A549 (cell line): Measurements from ENCODE around the gene RNF2. TPM values are rescaled to one million over a fixed set of nuclear protein-coding genes. Genes with fewer than 3 reads are reported as not detected.

Experiments
- ATAC-seq, 2 experiments: fragments of 200-7000 bp in 1 of 2; fragments of >200 bp in 1 of 2; cut with Nextera tagmentation in 1 of 2; cut with Tn5 transposase in 1 of 2; 3 replicates each; pipeline versions ENCODE4 v1.8.0 to v1.9.1; 2018 to 2020; ENCODE audit warnings: mild to moderate bottlenecking in 1 of 2, moderate library complexity in 1 of 2
- CTCF ChIA-PET: fragments of 300-600 bp; sonication (Branson Sonifier 250); formaldehyde crosslinking; extraction: SDS; loops from one replicate; lab custom pipeline; 2021; ENCODE audit warnings: antibody characterized with exemption, inconsistent platforms; lab: Yijun Ruan, JAX
- POLR2A ChIA-PET: fragments of 350-600 bp; formaldehyde crosslinking; extraction: SDS; loops from one replicate; lab custom pipeline; 2021; ENCODE audit warnings: antibody characterized with exemption, inconsistent platforms; lab: Yijun Ruan, JAX
- DNase-seq, 2 experiments: peaks; one replicate each; pipeline versions ENCODE4 v3.0.0 to v3.0.0-alpha.2; 2011 to 2016; ENCODE audit warnings: low read depth in 1 of 2, low spot score in 1 of 2
- FAIRE-seq: peaks from 2 replicates; lab custom pipeline; 2011; peaks lifted over from hg19 to GRCh38; lab: Jason Lieb, UNC
- H3K27ac ChIP-seq, 2 experiments: fragments of >200 bp; sonication (Bioruptor Twin); formaldehyde crosslinking; 3 replicates each; pipeline ENCODE4 v1.5.1; 2016 to 2017
- H3K4me1 ChIP-seq: fragments of >200 bp; sonication (Bioruptor Twin); formaldehyde crosslinking; 3 replicates; pipeline ENCODE4 v1.6.1; 2016
- H3K4me2 ChIP-seq: fragments of >200 bp; sonication (Bioruptor Twin); formaldehyde crosslinking; 3 replicates; pipeline ENCODE4 v1.6.1; 2016
- H3K4me3 ChIP-seq: fragments of >200 bp; sonication (Bioruptor Twin); formaldehyde crosslinking; 3 replicates; pipeline ENCODE4 v1.5.1; 2016
- H3K9me3 ChIP-seq: fragments of >200 bp; sonication (Bioruptor Twin); formaldehyde crosslinking; 3 replicates; pipeline ENCODE4 v1.6.1; 2016
- CHD4 ChIP-seq: fragments of 200-600 bp; sonication (generic); IDR thresholded peaks from 2 replicates; pipeline ENCODE4 v1.6.1; 2016; ENCODE audit warnings: antibody characterized with exemption, mild to moderate bottlenecking, borderline replicate concordance
- E2F6 ChIP-seq: IDR thresholded peaks from 2 replicates; pipeline ENCODE4 v1.6.1; 2012; ENCODE audit warnings: low read depth, borderline replicate concordance
- ESRRA ChIP-seq: fragments of 150-350 bp; IDR thresholded peaks from 2 replicates; pipeline ENCODE4 v1.6.1; 2014; ENCODE audit warnings: mild to moderate bottlenecking, low read length, borderline replicate concordance
- HEYL ChIP-seq: fragments of 250-450 bp; sonication (Bioruptor Pico); IDR thresholded peaks from 2 replicates; pipeline ENCODE4 v1.8.0; 2021; ENCODE audit warnings: mild to moderate bottlenecking, moderate library complexity
- KDM1A ChIP-seq: fragments of 200-600 bp; sonication (generic); IDR thresholded peaks from 2 replicates; pipeline ENCODE4 v1.6.1; 2016; ENCODE audit warnings: low read depth, mild to moderate bottlenecking
- MAFK ChIP-seq: fragments of 450-650 bp; IDR thresholded peaks from 2 replicates; pipeline ENCODE4 v1.6.1; 2014; ENCODE audit not compliant: partially characterized antibody
- MAZ ChIP-seq: fragments of 150-350 bp; IDR thresholded peaks from 2 replicates; pipeline ENCODE4 v1.6.1; 2014; ENCODE audit warnings: antibody characterized with exemption, low read depth, low read length, borderline replicate concordance
- POLR2A ChIP-seq: IDR thresholded peaks from 2 replicates; pipeline ENCODE4 v1.6.1; 2012; ENCODE audit warnings: mild to moderate bottlenecking, low read length
- RCOR1 ChIP-seq: fragments of 150-350 bp; IDR thresholded peaks from 2 replicates; pipeline ENCODE4 v1.6.1; 2014; ENCODE audit warnings: antibody characterized with exemption, low read length, low read depth
- RFX5 ChIP-seq: fragments of 450-650 bp; IDR thresholded peaks from 2 replicates; pipeline ENCODE4 v1.7.1; 2014; ENCODE audit warnings: antibody characterized with exemption, mild to moderate bottlenecking, moderate library complexity
- RNF2 ChIP-seq: fragments of 200-600 bp; sonication (generic); IDR thresholded peaks from 2 replicates; pipeline ENCODE4 v1.6.1; 2016; ENCODE audit warnings: low read depth, mild to moderate bottlenecking, antibody characterized with exemption, moderate library complexity, borderline replicate concordance
- TP53 ChIP-seq: fragments of 250-450 bp; sonication (Bioruptor Pico); IDR thresholded peaks from 2 replicates; pipeline ENCODE4 v1.5.0; 2021; ENCODE audit warnings: mild to moderate bottlenecking, moderate library complexity
- WGBS: methylation state at CpG from one replicate; pipeline ENCODE4 v1.1.6; 2017; ENCODE audit errors: missing lambda C conversion rate; 5-methylcytosine and 5-hydroxymethylcytosine counted together
- polyA plus RNA-seq, 4 experiments: library from polyadenylated mRNA; depleted of rRNA in 3 of 4; stranded (reverse); fragments of >200 nt; fragmentation: RNase III in 1 of 4; extraction: RNeasy Plus Mini Kit Qiagen cat#74134 plus additional on column Dnase treatment in 1 of 4; gene quantifications; 2 replicates in 3 of 4; 3 replicates in 1 of 4; pipeline ENCODE4 v1.2.3, GENCODE V29; 2011 to 2017
- small RNA-seq, 6 experiments: library from RNA; depleted of rRNA; stranded (forward); fragments of <200 nt; gene quantifications; one replicate each; pipeline ENCODE3, GENCODE V24; 2012

RNF2 gene
- polyA plus RNA-seq, 2 of the 4 experiments (the other 2 are of a cell fraction), result 16.6 to 38.2 TPM

GRCh38 chr1:185139246-185139645 is 93.9 kb downstream of the RNF2 start:
- H3K9me3 ChIP-seq, result no peaks in the 10 kb centered on the region
- POLR2A ChIA-PET, result no interaction called here
- ATAC-seq, result no peak
- H3K27ac ChIP-seq, result no peak overlapping the region
- no peak for TF ChIP-seq POLR2A
- no peak for TF ChIP-seq TP53 (CRISPR knock-in tag)
- TF ChIP-seq MAZ, result no peak
- TF ChIP-seq, all 56 proteins: peak for 0
- H3K4me2 ChIP-seq, result no peak overlapping the region
- FAIRE-seq, result no peak
- no peak for DNase-seq
- CTCF ChIA-PET, result interaction anchor here (0.6 kb wide), 1 partner anchor 389 kb away, joined by 4 read pairs; no protein-coding TSS in a partner anchor
- 97% methylated on average over 4 of the region's 4 CpGs for WGBS
- no peaks in the 10 kb centered on the region for H3K4me1 ChIP-seq
- no peak overlapping the region for H3K4me3 ChIP-seq

DNA sequence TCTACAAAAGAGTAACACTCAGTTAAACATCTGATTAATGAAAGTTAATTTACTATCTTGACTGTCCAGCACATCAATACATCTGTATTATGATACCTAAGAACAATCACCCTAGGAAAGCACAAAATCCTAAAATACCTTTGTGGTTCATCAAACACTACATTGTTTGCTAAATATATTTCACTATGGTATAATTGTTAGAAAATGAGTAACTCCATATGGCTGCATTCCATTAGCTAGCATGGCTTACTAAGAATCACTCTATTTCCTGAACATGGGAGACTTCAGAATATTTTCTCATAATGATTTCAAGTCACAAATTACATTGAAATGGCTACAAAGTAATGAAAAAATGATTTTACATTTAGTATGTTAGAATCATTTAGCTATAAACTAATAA is 98.9 kb downstream of the RNF2 start:
- H3K4me2 ChIP-seq, result no peak overlapping the region
- ChIA-PET CTCF (interaction anchor here (1.9 kb wide), 1 partner anchor 26 kb away, joined by 5 read pairs; no protein-coding TSS in a partner anchor), POLR2A (no interaction called here)
- ATAC-seq (no peak), DNase-seq (no peak), FAIRE-seq (no peak)
- H3K9me3 ChIP-seq, result no peaks in the 10 kb centered on the region
- TF ChIP-seq RCOR1, result no peak
- no peak for TF ChIP-seq RNF2
- TF ChIP-seq KDM1A, result no peak
- TF ChIP-seq E2F6, result no peak
- no peak for TF ChIP-seq ESRRA
- H3K4me1 ChIP-seq, result no peaks in the 10 kb centered on the region
- H3K4me3 ChIP-seq, result no peak overlapping the region
- H3K27ac ChIP-seq, result no peak overlapping the region

- no peaks in the 10 kb centered on the region for H3K9me3 ChIP-seq
- H3K27ac ChIP-seq, result no peak overlapping the region
- 92% methylated on average over 5 of the region's 5 CpGs for WGBS
- ATAC-seq (no peak), FAIRE-seq (no peak), DNase-seq (no peak)
- peaks cover 20% of the 10 kb centered on the region for H3K4me1 ChIP-seq
- POLR2A ChIA-PET, result no interaction called here
- H3K4me3 ChIP-seq, result no peak overlapping the region
- CTCF ChIA-PET, result no interaction called here
- no peak overlapping the region for H3K4me2 ChIP-seq
- no peak for TF ChIP-seq TP53 (CRISPR knock-in tag)
- TF ChIP-seq CHD4, result no peak
- TF ChIP-seq ESRRA, result no peak
- TF ChIP-seq RFX5, result no peak
- no peak for TF ChIP-seq HEYL (CRISPR knock-in tag)
- TF ChIP-seq MAFK, result peak; percentile 48
These were observed 105.9 kb downstream of the RNF2 start for GRCh38 chr1:185151215-185151614.

Small RNA genes within 50 kb of the gene (small RNA-seq; reads per million reads assigned to genes)
- 0 to 0.78 (median 0) reads per million in 6 experiments for gene RNA5SP72

Other genes starting within 250 kb of the RNF2 start
- 12.7 and 15.4 TPM in 2 replicates for gene NIBAN1, start 71.0 kb upstream of the RNF2 start, polyA plus RNA-seq (2011; rRNA removed)
- 0.33 to 0.67 TPM (median 0.35 TPM) in 3 replicates for gene NIBAN1, start 71.0 kb upstream of the RNF2 start, polyA plus RNA-seq (2017; fragmentation: RNase III; extraction: RNeasy Plus Mini Kit Qiagen cat#74134 plus additional on column Dnase treatment)
- gene TRMT1L, start 111.4 kb downstream of the RNF2 start, polyA plus RNA-seq (2011; rRNA removed), result 45.1 and 52.4 TPM in 2 replicates
- gene TRMT1L, start 111.4 kb downstream of the RNF2 start, polyA plus RNA-seq (2017; fragmentation: RNase III; extraction: RNeasy Plus Mini Kit Qiagen cat#74134 plus additional on column Dnase treatment), result 14.9 to 17.3 TPM (median 16.1 TPM) in 3 replicates
- 2.2 and 2.4 TPM in 2 replicates for gene SWT1, start 111.6 kb downstream of the RNF2 start, polyA plus RNA-seq (2011; rRNA removed)
- 1.1 to 1.5 TPM (median 1.3 TPM) in 3 replicates for gene SWT1, start 111.6 kb downstream of the RNF2 start, polyA plus RNA-seq (2017; fragmentation: RNase III; extraction: RNeasy Plus Mini Kit Qiagen cat#74134 plus additional on column Dnase treatment)